Activated CD4-positive, alpha-beta T cell treated with anti-CD3 and anti-CD28 coated beads for 48 hours (primary cell): ENCODE data around the gene PDCD11.

Experiments used
- DNase-seq: peaks from one replicate; pipeline ENCODE4 v3.0.0-alpha.2; 2020

PDCD11 gene

DNA sequence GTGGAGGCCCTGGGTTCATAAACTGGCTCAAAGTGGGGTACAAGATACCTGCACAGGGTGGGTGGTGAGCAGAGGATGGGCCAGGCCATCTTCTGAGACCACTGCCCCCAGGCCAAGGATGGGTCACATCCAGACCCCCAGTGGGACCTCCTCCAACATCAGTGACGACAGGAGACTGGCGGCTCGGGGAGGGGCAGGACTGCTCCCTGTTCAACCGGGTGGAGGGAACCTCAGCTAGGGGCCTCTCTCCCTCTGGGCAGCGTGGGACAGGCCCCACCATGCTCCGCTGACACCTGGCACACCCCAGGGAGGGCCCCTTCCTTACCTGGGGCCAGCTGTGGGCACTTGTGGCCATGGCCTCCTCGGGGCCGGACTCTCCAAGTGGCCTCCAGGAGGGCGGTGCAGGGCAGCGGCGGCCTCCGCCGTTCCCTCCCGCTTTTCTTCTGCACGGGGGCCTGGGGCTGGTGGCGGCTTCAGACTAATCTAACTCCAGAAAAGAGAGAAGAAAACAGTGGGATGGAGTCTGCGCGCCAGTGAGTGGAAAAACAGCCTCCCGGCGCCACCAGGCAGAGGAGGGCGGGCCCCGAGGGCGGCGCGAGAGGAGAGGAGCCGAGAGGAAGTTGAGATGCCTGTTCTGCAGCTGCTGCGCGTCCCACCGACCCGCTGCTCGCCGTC is 55.5 kb downstream of the PDCD11 start, which contains the start of gene CALHM2:
Gene CALHM2 (minus strand): TSS at position 540 of the 675 bp plus-strand sequence. CDS start 2,429 bp downstream, outside the sequence.
- DNase-seq: peak; percentile 76

DNA sequence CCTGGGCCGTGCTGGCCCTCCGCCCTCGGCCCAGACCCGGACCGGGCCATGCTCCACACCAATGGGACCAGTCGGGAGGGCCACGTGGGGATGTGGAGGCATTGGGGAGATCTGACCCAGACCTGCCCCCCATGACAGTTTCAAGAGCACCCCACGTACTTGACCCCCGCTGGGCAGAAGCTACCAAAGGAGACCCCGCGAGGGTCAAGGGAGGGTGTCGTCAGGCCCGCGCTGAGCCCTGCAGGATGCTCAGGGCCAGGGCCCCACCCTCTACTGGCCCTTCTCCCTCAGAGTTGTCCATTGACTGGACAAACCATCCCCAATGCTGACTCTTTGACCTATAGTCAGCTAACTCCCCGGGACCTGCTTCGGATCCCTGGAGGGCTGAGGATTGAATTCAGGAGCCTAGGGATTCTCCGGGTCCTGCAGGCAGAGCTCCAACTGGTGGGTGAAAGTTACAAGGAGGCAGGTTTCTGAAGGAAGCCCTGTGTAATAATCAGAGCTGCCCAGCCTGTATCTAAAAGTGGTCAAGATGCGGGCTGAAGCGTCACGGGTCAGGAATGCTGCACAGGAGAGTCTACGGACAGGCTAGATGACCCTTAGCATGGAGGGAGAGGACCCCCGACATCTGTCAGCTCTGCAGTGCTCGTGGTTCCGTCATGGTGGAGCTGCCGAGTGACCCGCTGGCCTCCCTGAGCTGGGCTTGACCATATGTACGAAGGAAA is 56.2 kb downstream of the PDCD11 start:
- DNase-seq: no peak

DNA sequence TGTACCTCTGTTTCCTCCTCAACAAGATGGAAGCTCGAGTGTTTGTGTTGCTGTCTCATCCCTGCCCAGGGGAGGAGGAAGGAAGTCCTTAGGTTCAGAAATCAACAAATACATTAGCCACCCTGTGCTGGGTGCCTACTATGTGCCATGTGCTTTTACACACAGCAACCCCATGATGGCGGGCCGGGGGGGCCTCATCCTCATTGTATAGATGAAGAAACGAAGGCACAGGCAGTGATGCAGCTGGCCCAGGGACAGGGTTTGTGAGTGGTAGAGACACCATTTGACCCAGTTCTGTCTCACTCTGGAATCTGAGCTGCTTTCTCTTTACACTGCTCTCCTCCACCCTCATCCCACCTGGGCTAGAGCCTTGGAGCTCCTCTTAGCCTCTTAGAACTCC is 57.6 kb downstream of the PDCD11 start:
- DNase-seq: no peak

DNA sequence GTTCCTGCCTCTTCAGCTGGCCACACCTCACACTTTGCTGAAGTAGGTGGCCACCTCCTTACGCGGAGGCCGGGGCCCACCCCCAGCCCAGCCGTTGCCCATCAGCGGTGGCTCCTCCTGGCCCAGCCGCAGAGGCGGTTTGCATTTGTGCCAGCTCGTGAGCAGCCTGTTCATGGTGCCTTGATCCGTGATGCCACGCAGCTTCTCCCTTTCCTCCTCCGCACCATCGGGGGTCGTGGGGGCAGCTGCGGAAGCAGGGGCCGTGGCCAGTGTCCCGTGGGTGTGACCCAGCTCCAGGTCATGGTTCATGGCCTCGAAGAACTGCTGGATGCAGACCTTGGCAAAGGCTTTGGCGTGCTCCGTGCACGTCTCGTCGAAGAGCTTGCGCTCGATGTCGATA is 58.8 kb downstream of the PDCD11 start:
- DNase-seq: no peak

DNA sequence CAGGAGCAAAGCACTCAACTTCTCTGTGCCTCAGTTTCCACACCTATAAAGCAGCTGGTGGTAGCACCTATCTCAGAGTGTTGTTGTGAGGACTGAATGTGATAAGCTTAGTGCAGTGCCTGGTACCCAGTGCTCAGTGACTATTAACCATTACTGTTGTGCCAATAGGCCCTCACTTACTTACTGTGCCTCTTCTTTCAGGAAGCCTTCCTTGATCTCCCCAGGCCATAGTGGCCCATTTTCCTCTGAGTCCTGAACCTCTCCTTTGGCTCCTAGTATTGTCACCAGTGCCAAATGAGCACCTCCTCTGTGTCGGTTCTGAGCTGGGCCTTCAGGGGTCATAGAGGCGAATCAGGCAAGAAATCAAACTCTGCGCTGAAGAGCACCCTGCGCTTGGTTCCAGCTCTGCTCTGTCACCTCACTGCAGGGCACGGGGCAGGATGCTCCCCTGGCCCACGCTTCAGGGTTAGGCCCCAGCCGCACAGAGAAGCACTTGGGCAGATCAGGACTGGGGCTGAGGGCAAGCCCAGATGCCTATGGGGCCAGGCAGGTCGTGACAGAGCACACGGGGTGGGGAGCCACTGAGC is 59.7 kb downstream of the PDCD11 start:
- DNase-seq: no peak

DNA sequence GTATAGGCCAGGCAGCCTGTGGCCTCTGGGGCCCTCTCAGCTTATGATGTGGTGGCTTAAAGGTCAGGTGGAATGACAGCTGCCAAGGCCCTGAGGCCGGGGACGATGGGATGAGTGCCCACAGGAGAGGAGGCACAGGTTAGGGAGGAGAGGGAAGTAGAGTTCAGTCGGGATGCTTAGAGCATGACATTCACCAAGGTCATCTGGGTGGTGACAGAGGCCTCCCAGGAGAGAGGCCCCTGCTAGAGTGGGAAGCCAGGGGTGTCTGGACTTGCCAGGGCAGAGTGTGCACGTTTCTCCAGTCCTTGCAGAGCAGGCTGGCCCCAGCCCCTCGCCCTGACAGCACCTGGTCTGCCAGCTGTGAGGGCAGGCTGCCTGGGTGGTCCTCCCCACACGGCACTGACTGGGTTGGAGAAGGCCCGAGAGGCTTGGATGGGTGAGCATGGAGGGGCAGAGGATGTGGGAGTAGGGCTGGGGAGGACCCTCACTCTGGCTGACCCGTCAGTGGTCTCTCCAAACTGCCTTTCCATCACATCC is 60.8 kb downstream of the PDCD11 start:
- DNase-seq: no peak

DNA sequence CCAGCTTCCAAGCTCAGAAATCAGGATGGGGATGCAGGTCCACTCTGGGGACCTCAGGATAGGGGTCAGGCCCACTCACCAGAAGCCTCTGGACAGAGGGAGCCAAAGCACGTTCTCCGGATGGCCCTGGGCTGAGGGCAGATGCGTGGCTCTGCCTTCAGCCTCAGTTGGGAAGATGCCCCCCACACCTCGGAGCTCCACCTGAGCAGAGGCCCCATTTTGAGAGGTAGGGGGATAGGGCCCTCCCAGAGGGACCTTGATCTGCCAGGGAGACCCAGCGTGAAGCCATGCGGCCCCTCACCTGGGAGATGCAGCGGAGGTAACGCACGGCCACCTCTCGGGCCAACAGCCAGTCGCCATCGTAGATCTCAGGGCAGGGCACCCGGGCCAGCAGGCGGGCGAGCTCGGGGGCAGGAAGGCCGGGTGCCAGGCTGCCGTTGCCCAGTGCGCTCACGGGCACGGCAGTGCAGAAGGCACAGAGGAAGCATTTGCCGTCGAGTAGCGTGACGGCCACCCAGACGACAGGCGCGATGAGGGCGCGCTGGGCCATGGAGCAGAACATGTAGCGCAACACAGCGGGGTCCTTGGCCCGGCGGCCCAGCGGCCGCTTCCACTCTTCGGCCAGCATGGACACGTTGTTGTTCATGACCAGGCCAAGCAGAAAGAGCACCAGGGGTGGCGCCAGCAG is 61.6 kb downstream of the PDCD11 start:
- DNase-seq: no peak

DNA sequence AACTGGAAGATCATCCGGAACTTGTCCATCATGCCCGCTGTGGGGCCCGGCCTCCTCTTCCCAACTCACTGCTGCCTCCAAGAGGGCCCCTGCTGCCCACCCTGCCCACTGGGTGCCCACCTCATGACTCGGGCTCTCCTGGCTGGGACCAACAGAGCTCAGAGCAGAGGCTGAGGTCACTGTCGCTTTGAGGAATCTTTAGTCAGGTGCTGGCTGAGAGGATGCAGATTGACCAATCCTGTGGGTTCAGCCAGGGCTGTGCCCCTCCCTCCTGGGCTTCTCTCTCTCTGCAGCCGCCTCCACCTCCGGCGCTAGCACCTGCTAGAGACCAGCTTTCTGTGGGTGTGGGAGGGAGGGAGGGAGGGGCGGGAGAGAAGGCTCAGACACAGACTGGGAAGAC is 62.3 kb downstream of the PDCD11 start, which contains the start of gene CALHM1:
Gene CALHM1 (minus strand): TSS at position 181 of the 400 bp plus-strand sequence. CDS start 149 bp downstream, at position 32.
- peak; percentile 24 for DNase-seq

DNA sequence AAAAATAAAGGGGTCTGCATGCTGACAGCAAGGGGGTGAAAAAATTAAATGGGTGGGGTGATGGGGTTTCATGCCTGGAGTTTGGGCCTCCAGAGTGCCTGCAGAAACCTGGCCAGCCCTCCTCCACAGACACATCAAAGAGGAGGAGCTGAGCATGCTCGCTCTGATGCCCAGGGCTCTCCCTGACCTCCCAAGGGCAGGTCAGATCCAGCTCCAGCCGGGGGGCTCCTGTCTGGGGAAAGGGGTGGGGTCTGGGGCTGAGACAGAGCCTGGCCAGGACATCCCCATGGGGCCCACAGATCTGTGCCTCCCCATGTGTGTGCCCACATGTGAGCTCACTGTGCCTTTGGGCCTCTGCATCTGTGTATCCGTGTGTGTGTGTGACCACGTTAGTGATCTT is 63.2 kb downstream of the PDCD11 start:
- no peak for DNase-seq

DNA sequence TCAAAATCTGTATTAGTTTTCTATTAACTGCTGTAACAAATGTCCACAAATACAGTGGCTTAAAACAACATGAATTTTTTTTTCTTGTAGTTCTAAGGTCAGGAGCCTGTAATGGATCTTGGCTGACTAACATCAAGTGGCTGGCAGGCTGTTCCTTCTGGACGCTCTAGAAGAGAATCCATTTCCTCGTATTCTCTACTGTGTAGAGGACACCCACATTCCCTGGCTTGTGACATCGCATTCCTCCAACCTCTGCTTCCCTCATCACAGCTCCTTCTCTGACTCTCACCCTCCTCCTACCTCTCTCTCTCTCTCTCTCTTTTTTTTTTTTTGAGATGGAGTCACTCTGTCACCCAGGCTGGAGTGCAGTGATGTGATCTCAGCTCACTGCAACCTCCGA is 67.1 kb downstream of the PDCD11 start:
- no peak for DNase-seq

DNA sequence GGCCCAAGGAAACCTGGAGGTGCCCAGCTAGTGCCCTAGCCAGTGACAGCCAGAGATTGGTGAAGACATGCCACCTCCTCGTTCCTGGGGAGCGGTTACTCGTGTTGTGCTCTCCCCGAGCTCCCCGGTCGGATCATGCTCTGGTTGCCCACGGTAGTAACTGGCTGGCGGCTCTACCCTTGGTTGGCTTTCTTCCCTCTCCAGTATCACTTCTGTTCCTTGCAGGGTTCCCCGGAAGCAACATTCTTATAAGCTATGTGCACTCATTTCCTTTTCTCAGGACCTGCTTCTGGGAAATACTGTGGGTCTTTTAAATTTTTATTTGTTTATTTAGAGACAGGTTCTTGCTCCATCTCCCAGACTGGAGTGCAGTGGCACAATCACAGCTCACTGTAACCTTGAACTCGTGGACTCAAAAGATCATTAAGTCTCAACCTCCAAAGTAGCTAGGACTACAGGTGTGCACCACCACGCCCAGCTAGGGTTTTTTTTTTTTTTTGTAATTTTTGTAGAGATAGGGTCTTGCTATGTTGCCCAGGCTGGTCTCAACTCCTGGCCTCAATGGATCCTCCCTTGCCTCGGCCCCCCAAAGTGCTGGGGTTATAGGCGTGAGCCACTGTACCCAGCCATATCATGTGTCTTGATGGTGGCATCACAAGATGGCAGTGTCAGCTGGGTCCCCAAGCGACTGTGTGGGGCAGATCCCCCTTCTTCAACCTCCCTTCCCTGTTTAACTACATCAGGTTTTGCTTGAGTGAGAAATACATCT is 69.2 kb downstream of the PDCD11 start:
- DNase-seq: no peak

DNA sequence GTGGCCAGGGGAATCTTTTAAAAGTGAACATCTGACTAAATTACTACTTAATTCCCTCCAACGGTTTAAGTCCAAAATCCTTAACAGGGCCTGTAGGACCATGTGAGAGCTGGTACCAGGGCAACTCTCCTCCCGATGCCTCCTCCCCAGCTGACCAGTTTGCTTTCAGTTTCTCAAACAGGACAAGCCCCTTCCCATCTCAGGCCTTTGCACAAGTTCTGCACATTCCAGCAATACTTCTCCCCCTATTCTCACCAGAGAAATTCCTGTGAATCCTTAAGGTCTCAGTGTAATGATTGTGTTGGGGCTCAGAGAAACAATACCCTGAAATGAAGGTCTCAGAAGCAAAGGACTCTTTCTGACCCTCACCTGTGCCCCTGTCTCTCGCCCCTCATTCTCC is 70.3 kb downstream of the PDCD11 start:
- no peak for DNase-seq

DNA sequence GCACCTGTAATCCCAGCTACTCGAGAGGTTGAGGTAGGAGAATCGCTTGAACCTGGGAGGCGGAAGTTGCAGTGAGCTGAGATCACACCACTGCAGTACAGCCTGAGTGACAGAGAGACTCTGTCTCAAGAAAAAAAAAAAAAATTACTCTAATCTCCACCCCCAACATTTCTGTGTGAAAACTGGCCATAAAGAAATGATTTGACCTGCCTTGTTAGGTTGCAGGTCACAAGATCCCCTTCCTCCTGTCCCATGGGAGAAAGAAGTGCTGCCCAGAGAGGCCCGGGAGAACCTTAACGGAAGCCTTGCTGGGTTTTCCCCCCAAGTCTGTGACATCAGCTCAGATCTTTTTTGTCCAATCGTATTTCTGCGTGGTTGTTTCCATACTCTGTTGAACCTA is 71.0 kb downstream of the PDCD11 start:
- no peak for DNase-seq

DNA sequence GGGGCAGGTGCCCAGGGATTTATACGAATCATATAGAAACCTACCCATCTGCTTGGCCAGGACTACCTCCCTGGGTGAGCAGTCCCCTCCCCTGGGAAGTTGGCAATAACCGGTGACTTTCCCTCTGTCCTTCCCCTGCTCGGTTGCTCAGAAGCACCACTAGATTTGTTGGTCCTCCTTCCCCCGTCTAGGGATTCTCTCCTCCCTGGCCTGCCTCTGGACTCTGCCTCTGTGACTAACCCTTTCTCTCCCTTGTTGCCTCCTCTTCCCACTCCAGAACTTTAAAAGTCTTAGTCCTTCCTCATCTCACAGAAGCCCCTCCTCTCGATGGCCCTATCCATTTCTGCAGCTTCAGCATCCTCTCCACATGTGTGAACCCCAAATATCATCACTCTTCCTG is 72.8 kb downstream of the PDCD11 start:
- DNase-seq: no peak

DNA sequence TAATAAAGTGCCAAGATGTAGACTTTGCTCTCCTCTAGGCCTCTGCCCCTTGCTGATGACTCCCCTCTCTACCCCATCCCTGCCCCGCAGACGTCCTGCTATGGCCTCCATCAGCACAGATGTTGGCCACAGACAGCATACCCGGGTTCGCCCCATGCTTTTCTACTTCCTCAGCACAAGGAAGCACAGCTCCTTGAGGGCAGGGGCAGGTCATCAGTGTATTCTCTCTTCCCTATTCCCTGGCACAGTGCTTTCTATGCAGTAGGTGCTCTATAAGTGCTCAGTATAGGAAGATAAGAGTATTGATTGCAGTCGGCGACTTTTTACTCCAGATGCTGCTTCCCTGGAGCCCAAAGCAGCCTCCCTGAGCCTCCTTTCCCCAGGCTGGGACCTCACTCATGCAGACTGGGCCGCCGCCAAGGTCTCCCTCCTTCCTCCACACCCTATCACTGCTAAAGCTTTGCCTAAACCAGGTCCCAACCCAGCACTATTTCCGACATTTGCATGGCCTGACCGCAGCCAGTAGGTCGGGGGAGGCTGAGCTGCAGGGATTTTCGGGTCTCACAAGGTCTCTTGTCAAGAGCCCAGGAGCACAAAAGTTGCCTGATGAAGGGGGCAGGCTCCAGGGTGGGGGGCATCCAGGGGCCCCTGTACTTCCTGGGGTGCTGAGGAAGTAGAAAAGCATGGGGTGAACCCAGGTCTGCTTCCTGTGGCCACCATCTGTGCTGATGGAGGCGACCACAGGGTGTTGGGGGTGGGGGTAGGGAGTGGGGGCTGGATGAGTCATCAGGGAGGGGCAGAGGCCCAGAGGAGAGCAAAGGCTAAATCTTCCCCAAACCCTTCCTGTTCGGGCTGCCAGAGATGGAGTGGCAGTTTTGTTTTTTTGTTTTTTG is 74.6 kb downstream of the PDCD11 start:
- peak; percentile 68 for DNase-seq

DNA sequence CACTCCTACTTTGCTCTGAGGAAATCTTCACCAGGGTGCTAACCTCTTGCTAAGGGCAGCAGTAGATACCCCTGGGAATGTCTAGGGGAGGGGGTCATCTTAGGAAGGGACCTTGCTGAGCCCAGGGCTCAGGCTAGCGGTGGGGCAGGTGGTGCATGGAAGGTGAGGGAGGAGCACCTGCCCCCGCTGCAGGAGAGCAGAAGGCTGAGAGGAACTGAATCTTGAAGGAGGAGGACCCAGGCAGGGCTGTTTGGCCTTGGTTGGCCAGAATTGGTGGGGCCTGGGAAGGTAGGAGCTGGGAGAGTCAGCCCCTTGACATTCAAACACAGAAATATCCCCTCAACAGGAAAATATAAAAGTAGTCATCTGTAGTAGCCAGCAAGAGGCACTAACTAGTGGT is 75.6 kb downstream of the PDCD11 start:
- no peak for DNase-seq

DNA sequence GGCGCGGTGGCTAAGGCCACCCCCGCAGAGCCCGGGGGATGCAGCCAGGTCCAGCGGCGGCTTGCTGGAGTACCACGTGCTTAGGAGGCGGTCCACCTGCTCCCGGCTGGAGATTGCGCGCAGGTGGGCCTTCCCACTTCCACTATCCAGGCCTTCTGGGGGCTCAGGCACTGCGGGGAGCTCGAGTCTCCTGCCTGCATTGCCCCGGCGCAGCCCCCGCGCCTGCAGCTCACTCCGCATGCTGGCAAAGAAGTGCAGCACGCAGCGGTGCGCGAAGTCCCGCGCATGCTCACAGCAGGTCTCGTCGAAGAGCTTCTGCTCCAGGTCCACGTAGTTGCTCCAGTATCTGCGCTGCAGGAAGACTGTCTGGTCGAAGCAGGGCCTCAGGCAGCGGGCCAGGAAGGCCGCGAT is 76.8 kb downstream of the PDCD11 start:
- no peak for DNase-seq

DNA sequence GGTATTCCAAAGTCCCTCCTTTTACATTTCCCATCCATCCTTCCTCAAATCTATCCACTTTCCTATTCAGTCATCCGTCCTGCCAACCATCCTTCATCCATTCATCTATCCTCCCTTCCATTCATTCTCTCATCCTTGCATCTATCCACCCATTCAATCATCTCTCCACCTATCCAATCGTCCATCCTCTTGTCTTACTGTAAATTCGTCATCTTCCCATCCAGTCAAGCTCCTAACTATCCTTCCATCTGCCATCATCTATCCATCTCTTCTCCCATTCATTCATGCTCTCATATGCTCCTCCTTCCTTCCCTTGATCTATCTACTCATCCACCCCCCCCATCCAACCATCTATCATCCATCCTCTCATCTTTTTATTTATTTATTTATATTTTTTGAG is 77.7 kb downstream of the PDCD11 start:
- no peak for DNase-seq

DNA sequence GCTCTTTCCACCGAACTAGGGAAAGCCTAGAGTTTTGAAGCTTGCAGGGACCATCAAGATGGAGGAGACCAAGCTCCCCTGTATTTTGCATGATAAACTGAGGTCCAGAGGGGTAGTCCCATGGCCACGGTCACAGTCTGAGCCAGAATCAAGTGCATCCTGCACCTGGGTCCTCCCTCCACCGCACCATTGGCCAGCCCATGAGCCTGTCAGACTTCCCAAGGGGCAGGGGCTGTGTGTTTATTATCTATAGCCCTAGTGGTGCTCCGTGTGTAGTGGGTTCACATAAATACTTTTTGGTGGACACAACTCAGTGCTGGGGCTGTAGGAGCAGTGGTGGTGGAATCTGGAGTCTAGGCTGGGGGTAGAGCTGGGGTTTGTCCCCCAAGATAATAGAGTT is 79.0 kb downstream of the PDCD11 start:
- DNase-seq: no peak

DNA sequence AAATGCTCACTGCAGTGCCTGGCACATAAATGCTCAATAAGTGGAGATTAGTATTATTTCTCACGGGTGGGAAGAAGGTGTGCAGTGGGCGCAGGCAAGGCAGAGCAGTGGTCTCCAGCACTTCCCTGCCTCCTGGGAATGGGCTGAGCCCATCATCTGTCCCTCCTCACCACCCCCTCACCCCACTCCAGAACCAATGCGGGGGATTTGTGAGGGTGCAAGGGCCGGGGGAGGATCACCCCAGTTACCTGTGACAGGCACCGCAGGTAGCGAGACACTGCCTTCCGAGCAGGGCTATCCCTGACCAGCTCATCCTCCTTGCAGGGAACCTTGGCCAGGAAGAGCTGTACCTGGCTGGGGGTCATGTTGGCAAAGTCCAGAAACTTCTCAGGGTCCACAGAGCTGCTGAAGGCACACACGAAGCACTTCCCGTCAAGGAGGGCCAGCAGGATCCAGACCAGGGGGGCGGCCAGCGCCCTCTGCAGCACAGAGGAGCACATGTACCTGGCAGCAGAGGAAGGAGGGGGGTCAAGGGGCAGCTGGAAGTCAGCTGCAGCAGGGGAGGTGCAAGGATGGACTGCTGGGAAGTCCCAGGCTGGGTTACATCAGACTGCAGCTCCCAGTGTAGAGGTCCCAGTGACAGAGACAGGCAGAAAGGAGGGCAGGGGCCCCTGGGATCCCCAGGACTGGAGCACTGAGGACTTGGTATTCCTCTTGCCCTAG is 79.8 kb downstream of the PDCD11 start:
- DNase-seq: no peak

DNA sequence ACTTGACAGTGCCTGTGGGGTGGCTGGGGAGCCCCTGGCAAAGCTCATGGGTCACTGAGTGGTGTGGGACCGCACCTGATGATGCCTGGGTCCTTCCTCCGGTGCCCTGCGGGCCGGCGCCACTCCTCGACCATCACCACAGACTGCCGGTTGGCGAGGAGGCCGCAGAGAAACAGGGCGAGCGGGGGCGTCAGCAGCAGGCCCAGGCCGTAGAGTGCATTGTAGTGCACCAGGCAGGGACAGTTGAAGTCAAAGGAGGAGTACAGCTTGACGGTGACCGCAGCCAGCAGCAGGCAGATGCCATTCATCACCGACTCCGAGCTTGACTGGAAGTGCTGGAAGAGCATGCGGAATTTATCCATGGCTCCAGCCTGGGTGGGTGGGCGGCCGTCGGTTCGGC is 82.2 kb downstream of the PDCD11 start:
- DNase-seq: no peak
